Neural cell (in vitro differentiated cells): ENCODE measurements around the gene SLC66A2. TPM values are rescaled to one million over a fixed set of nuclear protein-coding genes. Genes with fewer than 3 reads are reported as not detected.

Experiments used
- H2AFZ ChIP-seq: fragments of 200-600, 300-800 bp; sonication (generic), shearing (Covaris generic); 2 replicates; pipeline ENCODE4 v1.6.0; 2014; ENCODE audit warnings: low read depth, mild to moderate bottlenecking, antibody characterized with exemption, low read length, moderate library complexity
- H3F3A ChIP-seq: fragments of 200-600 bp; shearing (Covaris generic); 2 replicates; pipeline ENCODE4 v1.6.1; 2016; ENCODE audit warnings: mild to moderate bottlenecking, moderate library complexity, mixed read lengths, antibody characterized with exemption, low read length; ENCODE audit not compliant: insufficient read depth, poor library complexity, severe bottlenecking
- H3K27ac ChIP-seq: fragments of 200-600, 300-800 bp; sonication (generic), shearing (Covaris generic); 2 replicates; pipeline ENCODE4 v1.5.1; 2014; ENCODE audit warnings: mild to moderate bottlenecking, low read length, moderate library complexity
- H3K27me3 ChIP-seq: fragments of 300-800, 200-600 bp; sonication (generic), shearing (Covaris generic); 2 replicates; pipeline ENCODE4 v1.6.0; 2014; ENCODE audit warnings: mild to moderate bottlenecking, low read depth, low read length, moderate library complexity; ENCODE audit not compliant: insufficient read depth
- H3K36me3 ChIP-seq: fragments of 300-800, 200-600 bp; sonication (generic), shearing (Covaris generic); 2 replicates; pipeline ENCODE4 v1.5.1; 2014; ENCODE audit warnings: mild to moderate bottlenecking, antibody characterized with exemption, low read length, moderate library complexity; ENCODE audit not compliant: insufficient read depth
- H3K4me2 ChIP-seq: fragments of 300-800, 200-600 bp; sonication (generic), shearing (Covaris generic); 2 replicates; pipeline ENCODE4 v1.6.0; 2014; ENCODE audit warnings: mild to moderate bottlenecking, low read length
- H3K4me3 ChIP-seq: fragments of 300-800, 200-600 bp; sonication (generic), shearing (Covaris generic); 2 replicates; pipeline ENCODE4 v1.5.1; 2014; ENCODE audit warnings: mild to moderate bottlenecking, low read length, moderate library complexity
- H3K79me2 ChIP-seq: fragments of 200-600 bp; shearing (Covaris generic); replicated peaks from 2 replicates; pipeline ENCODE4 v1.6.0; 2014; ENCODE audit warnings: mild to moderate bottlenecking, low read length, moderate library complexity; ENCODE audit not compliant: insufficient read depth
- H3K9ac ChIP-seq: fragments of 300-800, 200-600 bp; sonication (generic), shearing (Covaris generic); 2 replicates; pipeline ENCODE4 v1.6.1; 2016; ENCODE audit warnings: mild to moderate bottlenecking, low read length, mixed read lengths
- H3K9me2 ChIP-seq: fragments of 200-600 bp; shearing (Covaris generic); 2 replicates; pipeline ENCODE4 v1.6.1; 2016; ENCODE audit warnings: mild to moderate bottlenecking, low read length, mixed read lengths; ENCODE audit not compliant: insufficient read depth
- H3K9me3 ChIP-seq: fragments of 200-600, 300-800 bp; sonication (generic), shearing (Covaris generic); 2 replicates; pipeline ENCODE4 v1.6.1; 2016; ENCODE audit warnings: mild to moderate bottlenecking, mixed run types, low read length, moderate library complexity, mixed read lengths
- H4K20me1 ChIP-seq: fragments of 200-600 bp; shearing (Covaris generic); 2 replicates; pipeline ENCODE4 v1.6.1; 2016; ENCODE audit warnings: mild to moderate bottlenecking, mixed run types; ENCODE audit not compliant: insufficient read depth
- CTCF ChIP-seq: fragments of 450-650 bp; IDR thresholded peaks from 2 replicates; pipeline ENCODE4 v1.5.1; 2014; ENCODE audit warnings: antibody characterized with exemption, mild to moderate bottlenecking, moderate library complexity; ENCODE audit not compliant: poor library complexity, severe bottlenecking
- EP300 ChIP-seq: fragments of 450-650 bp; conservative IDR thresholded peaks from 2 replicates; pipeline ENCODE4 v1.6.1; 2014; ENCODE audit warnings: antibody characterized with exemption, mild to moderate bottlenecking, moderate library complexity; ENCODE audit not compliant: poor library complexity, severe bottlenecking
- EZH2 ChIP-seq: fragments of 200-600, 300-800 bp; shearing (Covaris generic), sonication (generic); IDR thresholded peaks from 2 replicates; pipeline ENCODE4 v1.6.1; 2014; ENCODE audit warnings: antibody characterized with exemption, low read length, borderline replicate concordance, mild to moderate bottlenecking; ENCODE audit not compliant: insufficient read depth, poor library complexity, severe bottlenecking
- MXI1 ChIP-seq: fragments of 450-650 bp; conservative IDR thresholded peaks from 2 replicates; pipeline ENCODE4 v1.6.1; 2014; ENCODE audit warnings: antibody characterized with exemption, mild to moderate bottlenecking; ENCODE audit not compliant: poor library complexity, severe bottlenecking
- POLR2AphosphoS5 ChIP-seq: IDR thresholded peaks from 2 replicates; pipeline ENCODE4 v1.6.1; 2012
- RAD21 ChIP-seq: fragments of 450-650 bp; conservative IDR thresholded peaks from 2 replicates; pipeline ENCODE4 v1.6.1; 2014; ENCODE audit warnings: antibody characterized with exemption, mild to moderate bottlenecking, moderate library complexity
- SMC3 ChIP-seq: fragments of 450-650 bp; conservative IDR thresholded peaks from 2 replicates; pipeline ENCODE4 v1.6.1; 2014; ENCODE audit warnings: antibody characterized with exemption, mild to moderate bottlenecking, moderate library complexity; ENCODE audit not compliant: poor library complexity
- TAF1 ChIP-seq: IDR thresholded peaks from 2 replicates; pipeline ENCODE4 v1.6.1; 2012; ENCODE audit warnings: low read depth
- polyA plus RNA-seq: library from polyadenylated mRNA; depleted of rRNA; stranded (reverse); fragments of >200 nt; gene quantifications from 2 replicates; pipeline ENCODE4 v1.2.3, GENCODE V29; 2014
- TF ChIP-seq, protein P1 (sequence below): IDR thresholded peaks from 2 replicates; pipeline ENCODE4 v1.6.1; 2012; ENCODE audit warnings: borderline replicate concordance

Gene SLC66A2
- polyA plus RNA-seq, 1 donor from 2014 or later, result 66.7 TPM

- Histone ChIP-seq H4K20me1 (peaks cover 4% of the 10 kb centered on the region), H3K4me3 (no peak overlapping the region), H3K9me2 (no peaks in the 10 kb centered on the region), H3K4me2 (no peak overlapping the region), H3K9me3 (no peaks in the 10 kb centered on the region), H3K27ac (no peak overlapping the region), H3F3A (no peaks in the 10 kb centered on the region), H3K36me3 (no peaks in the 10 kb centered on the region), H3K79me2 (peaks cover 91% of the 10 kb centered on the region), H3K9ac (no peak overlapping the region), H2AFZ (no peak overlapping the region), H3K27me3 (no peaks in the 10 kb centered on the region)
- TF ChIP-seq MXI1, result no peak
Observed at GRCh38 chr18:79983793-79984192, 32.3 kb upstream of the SLC66A2 start.

DNA sequence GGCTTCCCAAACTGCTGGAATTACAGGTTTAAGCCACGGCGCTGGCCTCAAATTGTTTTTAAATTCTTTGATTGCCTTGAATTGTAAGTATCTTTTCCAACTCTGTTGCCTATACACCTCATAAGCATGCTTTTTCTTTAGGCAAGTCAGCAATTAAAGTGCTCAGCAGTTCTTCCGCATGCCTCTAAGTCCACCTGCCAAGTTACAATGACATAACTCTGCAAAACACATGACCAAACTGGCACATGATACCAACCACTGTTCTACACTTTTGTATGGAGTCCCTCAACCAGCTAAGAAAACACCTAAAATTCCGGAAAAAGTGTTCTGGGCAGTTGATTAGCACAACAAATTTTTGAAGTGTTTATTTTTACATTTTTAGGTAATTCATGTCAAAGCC lies 31.8 kb upstream of the SLC66A2 start:
- Histone ChIP-seq H3K27ac (no peak overlapping the region), H3K9ac (no peak overlapping the region), H3K9me2 (no peaks in the 10 kb centered on the region), H3K27me3 (no peaks in the 10 kb centered on the region), H2AFZ (no peak overlapping the region), H3K9me3 (no peaks in the 10 kb centered on the region), H3K79me2 (peaks cover 92% of the 10 kb centered on the region), H3K4me2 (no peak overlapping the region), H3F3A (no peaks in the 10 kb centered on the region), H4K20me1 (peaks cover 4% of the 10 kb centered on the region), H3K36me3 (no peaks in the 10 kb centered on the region), H3K4me3 (no peak overlapping the region)
- TF ChIP-seq CTCF (no peak), TAF1 (no peak), EP300 (no peak), POLR2AphosphoS5 (no peak)
- TF ChIP-seq, protein P1, sequence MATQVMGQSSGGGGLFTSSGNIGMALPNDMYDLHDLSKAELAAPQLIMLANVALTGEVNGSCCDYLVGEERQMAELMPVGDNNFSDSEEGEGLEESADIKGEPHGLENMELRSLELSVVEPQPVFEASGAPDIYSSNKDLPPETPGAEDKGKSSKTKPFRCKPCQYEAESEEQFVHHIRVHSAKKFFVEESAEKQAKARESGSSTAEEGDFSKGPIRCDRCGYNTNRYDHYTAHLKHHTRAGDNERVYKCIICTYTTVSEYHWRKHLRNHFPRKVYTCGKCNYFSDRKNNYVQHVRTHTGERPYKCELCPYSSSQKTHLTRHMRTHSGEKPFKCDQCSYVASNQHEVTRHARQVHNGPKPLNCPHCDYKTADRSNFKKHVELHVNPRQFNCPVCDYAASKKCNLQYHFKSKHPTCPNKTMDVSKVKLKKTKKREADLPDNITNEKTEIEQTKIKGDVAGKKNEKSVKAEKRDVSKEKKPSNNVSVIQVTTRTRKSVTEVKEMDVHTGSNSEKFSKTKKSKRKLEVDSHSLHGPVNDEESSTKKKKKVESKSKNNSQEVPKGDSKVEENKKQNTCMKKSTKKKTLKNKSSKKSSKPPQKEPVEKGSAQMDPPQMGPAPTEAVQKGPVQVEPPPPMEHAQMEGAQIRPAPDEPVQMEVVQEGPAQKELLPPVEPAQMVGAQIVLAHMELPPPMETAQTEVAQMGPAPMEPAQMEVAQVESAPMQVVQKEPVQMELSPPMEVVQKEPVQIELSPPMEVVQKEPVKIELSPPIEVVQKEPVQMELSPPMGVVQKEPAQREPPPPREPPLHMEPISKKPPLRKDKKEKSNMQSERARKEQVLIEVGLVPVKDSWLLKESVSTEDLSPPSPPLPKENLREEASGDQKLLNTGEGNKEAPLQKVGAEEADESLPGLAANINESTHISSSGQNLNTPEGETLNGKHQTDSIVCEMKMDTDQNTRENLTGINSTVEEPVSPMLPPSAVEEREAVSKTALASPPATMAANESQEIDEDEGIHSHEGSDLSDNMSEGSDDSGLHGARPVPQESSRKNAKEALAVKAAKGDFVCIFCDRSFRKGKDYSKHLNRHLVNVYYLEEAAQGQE, result no peak

GRCh38 chr18:79982736-79983135 lies 31.3 kb upstream of the SLC66A2 start:
- no peak overlapping the region for H3K9ac ChIP-seq

More at GRCh38 chr18:79982736-79983135, 31.3 kb upstream of the SLC66A2 start:
- Histone ChIP-seq H3F3A (no peaks in the 10 kb centered on the region), H3K27me3 (no peaks in the 10 kb centered on the region), H3K9me2 (no peaks in the 10 kb centered on the region), H3K27ac (no peak overlapping the region), H3K79me2 (peaks cover 93% of the 10 kb centered on the region), H3K4me2 (no peak overlapping the region), H3K9me3 (no peaks in the 10 kb centered on the region), H3K4me3 (no peak overlapping the region), H3K36me3 (no peaks in the 10 kb centered on the region), H2AFZ (no peak overlapping the region), H4K20me1 (peaks cover 4% of the 10 kb centered on the region)
- no peak for TF ChIP-seq MXI1
- TF ChIP-seq, protein P1, result no peak
- TF ChIP-seq TAF1, result no peak
- TF ChIP-seq RAD21, result no peak
- TF ChIP-seq POLR2AphosphoS5, result no peak
- TF ChIP-seq EZH2, result no peak
- TF ChIP-seq CTCF, result no peak
- TF ChIP-seq EP300, result no peak
- TF ChIP-seq SMC3, result no peak
